Ishikawa (cell line): ENCODE data around the gene TFF1.

Experiments used
- CEBPB ChIP-seq: IDR thresholded peaks from 2 replicates; pipeline ENCODE4 v1.6.1; 2012
- CREB1 ChIP-seq: IDR thresholded peaks from 2 replicates; pipeline ENCODE4 v1.6.1; 2012; ENCODE audit warnings: low read depth
- EP300 ChIP-seq: IDR thresholded peaks from 2 replicates; pipeline ENCODE4 v1.6.1; 2012; ENCODE audit warnings: borderline replicate concordance
- FOXM1 ChIP-seq: IDR thresholded peaks from 2 replicates; pipeline ENCODE4 v1.6.1; 2012; ENCODE audit warnings: low read depth, borderline replicate concordance
- NFIC ChIP-seq: IDR thresholded peaks from 2 replicates; pipeline ENCODE4 v1.6.1; 2012
- RAD21 ChIP-seq: IDR thresholded peaks from 2 replicates; pipeline ENCODE4 v1.6.1; 2012; ENCODE audit warnings: low read depth
- REST ChIP-seq: IDR thresholded peaks from 2 replicates; pipeline ENCODE4 v1.6.1; 2012; ENCODE audit warnings: low read depth, mild to moderate bottlenecking
- TAF1 ChIP-seq: IDR thresholded peaks from 2 replicates; pipeline ENCODE4 v1.6.1; 2012; ENCODE audit warnings: low read depth, mild to moderate bottlenecking
- TCF12 ChIP-seq: IDR thresholded peaks from 2 replicates; pipeline ENCODE4 v1.6.1; 2012; ENCODE audit warnings: low read depth
- TEAD4 ChIP-seq: IDR thresholded peaks from 2 replicates; pipeline ENCODE4 v1.6.1; 2012
- YY1 ChIP-seq: IDR thresholded peaks from 2 replicates; pipeline ENCODE4 v1.6.1; 2012; ENCODE audit warnings: low read depth
- TF ChIP-seq, protein P1 (sequence below): IDR thresholded peaks from 2 replicates; pipeline ENCODE4 v1.6.1; 2012

DNA sequence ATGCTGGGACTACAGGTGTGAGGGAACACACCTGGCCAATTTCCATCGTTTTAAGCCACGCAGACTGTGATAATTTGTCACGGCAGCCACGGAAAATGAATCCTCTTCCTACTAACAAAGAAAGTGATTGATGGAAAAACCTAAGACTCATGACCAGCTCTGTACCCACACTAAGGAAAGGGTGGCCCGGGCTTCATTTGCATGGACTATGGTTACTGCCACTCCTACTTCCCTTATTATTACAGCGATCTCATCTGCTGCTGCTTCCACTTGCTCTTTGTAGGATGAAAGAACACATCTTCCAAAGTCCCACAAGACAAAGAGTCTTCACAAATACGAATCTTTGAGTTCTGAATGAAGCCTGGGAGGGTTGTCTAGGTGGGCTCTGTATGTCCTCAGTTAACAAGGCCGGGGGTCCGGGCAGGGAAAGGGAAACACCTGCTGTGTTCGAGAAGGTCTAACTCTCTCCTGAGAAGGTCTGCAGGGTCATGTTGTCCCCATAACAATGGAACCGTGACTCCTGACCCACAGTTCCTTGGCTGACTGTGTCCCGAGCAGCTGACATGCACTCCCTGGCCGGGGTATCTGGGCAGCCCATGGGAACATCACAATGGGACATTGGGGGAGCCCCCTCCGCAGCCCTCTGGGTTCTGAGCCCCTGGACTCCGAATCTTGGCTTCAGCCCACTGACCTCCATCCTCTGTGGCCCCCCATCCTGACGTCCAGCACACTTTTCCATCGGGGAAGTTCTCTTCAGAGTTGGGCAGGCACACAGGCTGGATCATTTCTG, 13.3 kb upstream of the TFF1 start:
- TF ChIP-seq EP300 (no peak), NFIC (no peak), CEBPB (no peak), RAD21 (no peak), REST (no peak), YY1 (no peak), TAF1 (no peak), CREB1 (no peak), TEAD4 (no peak), TCF12 (no peak), FOXM1 (no peak)
- TF ChIP-seq, protein P1, sequence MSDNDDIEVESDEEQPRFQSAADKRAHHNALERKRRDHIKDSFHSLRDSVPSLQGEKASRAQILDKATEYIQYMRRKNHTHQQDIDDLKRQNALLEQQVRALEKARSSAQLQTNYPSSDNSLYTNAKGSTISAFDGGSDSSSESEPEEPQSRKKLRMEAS: no peak
